Spleen (tissue), 11 donors: ENCODE measurements around the gene SPATA3. TPM values are rescaled to one million over a fixed set of nuclear protein-coding genes. Genes with fewer than 3 reads are reported as not detected.

Experiments used
- DNase-seq: peaks from one replicate; pipeline ENCODE4 v3.0.0-alpha.2; 2020
- H3K27ac ChIP-seq, 8 donors: fragments of 200-600 bp; sonication (generic) in 7 of 8; 1 replicate in 4 of 8; 2 replicates in 4 of 8; pipeline versions ENCODE4 v1.5.0 to v1.8.0; 2016 to 2021; ENCODE audit warnings: inconsistent platforms in 4 of 8, mild to moderate bottlenecking in 4 of 8, moderate library complexity in 1 of 8
- H3K27me3 ChIP-seq, 7 donors: fragments of 200-600 bp; sonication (generic) in 6 of 7; replicated peaks in 1 of 7; 1 replicate in 4 of 7; 2 replicates in 3 of 7; pipeline versions ENCODE4 v1.5.0 to v1.8.0; 2016 to 2021; ENCODE audit warnings: inconsistent platforms in 3 of 7, mild to moderate bottlenecking in 1 of 7
- H3K36me3 ChIP-seq, 6 donors: fragments of 200-600 bp; sonication (generic) in 5 of 6; 1 replicate in 4 of 6; 2 replicates in 2 of 6; pipeline versions ENCODE4 v1.5.0 to v1.8.0; 2016 to 2021; ENCODE audit warnings: inconsistent platforms in 2 of 6
- H3K4me1 ChIP-seq, 6 donors: fragments of 200-600 bp; sonication (generic) in 5 of 6; 1 replicate in 3 of 6; 2 replicates in 3 of 6; pipeline versions ENCODE4 v1.5.0 to v1.8.0; 2016 to 2021; ENCODE audit warnings: inconsistent platforms in 3 of 6
- H3K4me3 ChIP-seq, 8 donors: fragments of 200-600 bp; sonication (generic) in 7 of 8; 1 replicate in 4 of 8; 2 replicates in 4 of 8; pipeline versions ENCODE4 v1.5.0 to v1.8.0; 2016 to 2021; ENCODE audit warnings: inconsistent platforms in 4 of 8, mild to moderate bottlenecking in 4 of 8, moderate library complexity in 2 of 8
- H3K9me3 ChIP-seq, 8 donors: fragments of 200-600 bp; sonication (generic) in 7 of 8; 1 replicate in 4 of 8; 2 replicates in 4 of 8; pipeline versions ENCODE4 v1.5.0 to v1.8.0; 2016 to 2021; ENCODE audit warnings: inconsistent platforms in 4 of 8
- POLR2A ChIP-seq, 3 donors: fragments of 450-650 bp; IDR thresholded peaks; one replicate each; pipeline ENCODE4 v1.5.1; 2017; ENCODE audit warnings: antibody characterized with exemption in 3 of 3, mild to moderate bottlenecking in 1 of 3
- POLR2AphosphoS5 ChIP-seq, 3 donors: sonication (generic); formaldehyde crosslinking; IDR thresholded peaks; one replicate each; pipeline ENCODE4 v1.5.1; 2017; ENCODE audit warnings: antibody characterized with exemption in 3 of 3
- WGBS, 5 donors: extraction: QIAGEN DNeasy Blood & Tissue Kit in 3 of 5; methylation state at CpG; one replicate each; pipeline versions ENCODE4 v1.1.5 to v1.1.7; 2013 to 2018; 5-methylcytosine and 5-hydroxymethylcytosine counted together
- intact Hi-C: fragments of 100-400 bp; cut with DNase I; formaldehyde crosslinking; loops from one replicate; pipeline ENCODE4 v1.15.0; 2023; ENCODE audit warnings: low total_unique reads
- polyA plus RNA-seq, 3 donors: library from polyadenylated mRNA; stranded (reverse); fragments of 200-250 nt; gene quantifications; one replicate each; pipeline ENCODE4 v1.2.1, GENCODE V29; 2013
- total RNA-seq, 7 donors: library from RNA; depleted of rRNA in 3 of 7; stranded (reverse); fragments of >200 nt in 3 of 7; fragmentation: NEBNext Ultra II Directional in 4 of 7; extraction: Animal tissue kit (Norgen Biotek cat#: 25700) in 4 of 7; gene quantifications; one replicate each; pipeline versions ENCODE4 v1.1.0 to v1.2.1, GENCODE V29; 2016 to 2021
- TF ChIP-seq, protein P1 (sequence below), 11 experiments: fragments of 200-600 bp in 7 of 11; fragments of 450-650 bp in 4 of 11; sonication (generic) in 4 of 11; IDR thresholded peaks in 8 of 11; conservative IDR thresholded peaks in 3 of 11; 1 replicate in 7 of 11; 2 replicates in 4 of 11; pipeline versions ENCODE4 v1.4.0 to v1.8.0; 2016 to 2021; ENCODE audit warnings: antibody characterized with exemption in 11 of 11, inconsistent platforms in 4 of 11, mild to moderate bottlenecking in 1 of 11
- donor health status: healthy with polysubstance abuse.
- donor health status: DM: no; HTN: no; CAD: no; lungs with moderate emphysema.
- donor health status: DM: no; HTN: no; CAD: no.
- donor health status: Bipolar disorder and iron deficiency.
- donor health status: healthy.
- donor health status: DM: no; HTN: no; CAD: no.
- donor health status: DM: yes; HTN: yes; CAD: no.

Gene SPATA3
- total and polyA plus RNA-seq, 10 donors, result not detected

DNA sequence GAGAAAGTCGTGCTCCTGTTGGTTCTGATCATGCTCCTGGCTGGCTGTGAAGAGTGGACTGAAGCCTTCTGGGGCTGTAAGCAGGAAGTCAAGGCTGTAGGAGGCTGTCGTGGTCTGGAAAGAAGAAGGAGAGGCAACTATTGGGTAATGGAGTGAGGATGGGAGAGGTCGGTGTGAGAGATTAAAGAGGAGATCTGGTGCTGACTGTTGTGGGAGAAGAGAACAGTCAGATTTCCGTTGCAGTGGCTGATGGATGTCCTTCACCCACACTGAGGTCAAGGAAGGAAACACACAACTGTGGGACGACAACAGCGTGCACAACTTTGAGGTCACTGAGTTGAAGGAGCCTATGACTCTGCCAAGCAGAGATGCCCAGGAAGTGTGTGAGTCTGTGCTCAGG, 57.9 kb downstream of the SPATA3 start:
- H3K4me1 ChIP-seq, result peaks cover 19 to 48% (median 37%) of the 10 kb centered on the region in 6 donors
- intact Hi-C loops, result no loop called here
- no peak overlapping the region for H3K4me3 ChIP-seq
- no peak for TF ChIP-seq POLR2A (IDR thresholded peaks at IDR 0.05)
- TF ChIP-seq, protein P1, sequence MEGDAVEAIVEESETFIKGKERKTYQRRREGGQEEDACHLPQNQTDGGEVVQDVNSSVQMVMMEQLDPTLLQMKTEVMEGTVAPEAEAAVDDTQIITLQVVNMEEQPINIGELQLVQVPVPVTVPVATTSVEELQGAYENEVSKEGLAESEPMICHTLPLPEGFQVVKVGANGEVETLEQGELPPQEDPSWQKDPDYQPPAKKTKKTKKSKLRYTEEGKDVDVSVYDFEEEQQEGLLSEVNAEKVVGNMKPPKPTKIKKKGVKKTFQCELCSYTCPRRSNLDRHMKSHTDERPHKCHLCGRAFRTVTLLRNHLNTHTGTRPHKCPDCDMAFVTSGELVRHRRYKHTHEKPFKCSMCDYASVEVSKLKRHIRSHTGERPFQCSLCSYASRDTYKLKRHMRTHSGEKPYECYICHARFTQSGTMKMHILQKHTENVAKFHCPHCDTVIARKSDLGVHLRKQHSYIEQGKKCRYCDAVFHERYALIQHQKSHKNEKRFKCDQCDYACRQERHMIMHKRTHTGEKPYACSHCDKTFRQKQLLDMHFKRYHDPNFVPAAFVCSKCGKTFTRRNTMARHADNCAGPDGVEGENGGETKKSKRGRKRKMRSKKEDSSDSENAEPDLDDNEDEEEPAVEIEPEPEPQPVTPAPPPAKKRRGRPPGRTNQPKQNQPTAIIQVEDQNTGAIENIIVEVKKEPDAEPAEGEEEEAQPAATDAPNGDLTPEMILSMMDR (IDR thresholded peaks at IDR 0.05 in 8 of 11, conservative IDR thresholded peaks at IDR 0.05 in 3 of 11), result no peak
- no peak for TF ChIP-seq POLR2AphosphoS5 (IDR thresholded peaks at IDR 0.05)
- H3K27me3 ChIP-seq, result peaks cover 0 to 33% (median 0%) of the 10 kb centered on the region in 7 donors
- H3K36me3 ChIP-seq, result no peaks in the 10 kb centered on the region
- H3K27ac ChIP-seq, result no peak overlapping the region
- WGBS, 5 donors, result 34 to 63% (median 37%) methylated on average over 6 of the region's 6 CpGs
- H3K9me3 ChIP-seq, result no peaks in the 10 kb centered on the region
- DNase-seq, result no peak

DNA sequence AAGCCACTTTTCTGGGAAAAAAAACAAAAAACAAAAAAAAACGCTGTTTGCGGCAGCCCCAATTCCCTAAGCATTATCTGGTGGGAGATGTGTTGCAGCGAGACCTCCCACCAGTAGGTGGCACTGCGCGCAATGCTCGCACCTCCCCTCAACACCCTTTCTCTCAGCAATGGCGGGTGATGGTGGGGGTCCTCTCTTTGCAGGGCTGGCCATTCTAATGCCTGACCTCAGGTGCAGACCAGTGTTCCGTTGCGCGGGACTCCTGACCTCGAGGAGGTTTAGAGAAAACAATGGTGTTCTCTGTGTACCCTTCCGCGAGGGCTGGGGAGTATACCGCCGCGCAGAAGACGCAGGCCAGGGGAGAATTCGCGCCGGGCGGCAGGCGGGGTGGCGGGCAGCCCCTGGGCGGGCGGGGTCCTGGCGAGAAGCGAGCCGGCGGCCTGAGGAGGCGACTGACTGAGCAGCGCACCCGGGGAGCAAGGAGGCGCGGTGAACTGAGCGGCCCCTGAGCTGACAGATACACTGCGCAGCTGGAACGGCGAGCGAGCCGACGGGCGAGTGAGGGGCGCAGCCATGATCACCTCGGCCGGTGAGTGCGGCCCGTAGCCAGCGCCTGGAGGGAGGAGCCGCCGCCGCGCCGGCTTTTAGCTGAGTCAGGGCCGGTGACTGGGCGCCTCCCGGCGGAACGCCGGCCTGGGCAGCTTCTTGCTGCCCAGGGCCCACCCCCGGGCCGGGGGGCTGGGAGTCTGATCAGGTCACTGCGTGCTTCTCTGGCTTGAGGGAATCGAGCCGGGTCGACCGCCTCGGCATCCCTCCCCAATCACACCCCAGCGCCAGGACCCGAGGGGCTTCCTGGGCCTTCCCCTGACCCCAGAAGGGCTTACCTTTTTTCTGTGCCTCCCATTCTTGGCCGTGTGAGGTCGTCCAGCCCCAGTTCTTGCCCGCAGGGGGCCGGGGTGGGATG, 60.8 kb downstream of the SPATA3 start, which contains the start of gene PSMD1:
Gene PSMD1 (plus strand): TSS at position 415 of the 964 bp plus-strand sequence. CDS start 159 bp downstream, at position 574.
- TF ChIP-seq POLR2AphosphoS5 (IDR thresholded peaks at IDR 0.05) (peak; percentile 74 to 87 (median 75)), POLR2A (IDR thresholded peaks at IDR 0.05) (peak in 1 of 3 donors; percentile 87)
- TF ChIP-seq, protein P1 (IDR thresholded peaks at IDR 0.05 in 8 of 11, conservative IDR thresholded peaks at IDR 0.05 in 3 of 11), result peak; percentile 92 to 99 (median 97)
- Histone ChIP-seq H3K4me1 (peaks cover 34 to 74% (median 53%) of the 10 kb centered on the region in 6 donors), H3K27ac (peak within 1 kb of the TSS; percentile 92 to 98 (median 96)), H3K4me3 (peak within 1 kb of the TSS; percentile 86 to 100 (median 98)), H3K36me3 (peaks cover 0 to 7% (median 6%) of the 10 kb centered on the region in 6 donors), H3K27me3 (peaks cover 0 to 9% (median 0%) of the 10 kb centered on the region in 7 donors), H3K9me3 (no peaks in the 10 kb centered on the region)
- peak; percentile 97 for DNase-seq
- intact Hi-C loops, result no loop called here
- WGBS, 5 donors, result 0 to 1% (median 0%) methylated on average over 23 to 73 of the region's 73 CpGs

DNA sequence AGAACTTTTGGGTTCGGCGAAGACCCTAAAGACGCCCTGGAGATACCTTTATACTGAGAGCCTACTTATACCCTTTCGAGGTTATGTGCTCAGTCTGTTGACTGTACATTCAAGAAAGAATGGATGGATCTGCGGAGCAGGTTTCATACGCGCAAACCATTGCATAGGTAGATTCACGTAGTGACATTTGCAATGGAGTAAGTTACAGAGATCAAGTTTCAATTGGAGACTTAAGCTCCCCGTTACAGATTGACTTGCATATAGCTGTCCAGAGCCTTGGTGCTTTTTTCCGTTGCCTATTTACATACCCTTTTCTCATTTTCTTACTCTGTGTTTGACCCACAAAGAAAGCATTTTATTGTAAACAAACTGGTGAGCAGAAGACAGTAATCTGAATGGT, 61.7 kb downstream of the SPATA3 start:
- WGBS, 5 donors, result 8 to 12% (median 10%) methylated on average over 10 of the region's 10 CpGs

More for the DNA sequence above, 61.7 kb downstream of the SPATA3 start:
- peak overlapping the region in 4 of 8 donors; percentile 93 to 98 (median 96) for H3K27ac ChIP-seq
- H3K4me1 ChIP-seq, result peaks cover 34 to 67% (median 46%) of the 10 kb centered on the region in 6 donors
- intact Hi-C loops, result no loop called here
- no peak for DNase-seq
- H3K4me3 ChIP-seq, result peak overlapping the region; percentile 86 to 100 (median 98)
- H3K27me3 ChIP-seq, result peaks cover 0 to under 1% (median 0%) of the 10 kb centered on the region in 7 donors
- TF ChIP-seq POLR2A (IDR thresholded peaks at IDR 0.05) (no peak), POLR2AphosphoS5 (IDR thresholded peaks at IDR 0.05) (no peak)
- TF ChIP-seq, protein P1 (IDR thresholded peaks at IDR 0.05 in 8 of 11, conservative IDR thresholded peaks at IDR 0.05 in 3 of 11), result no peak
- H3K9me3 ChIP-seq, result no peaks in the 10 kb centered on the region
- peaks cover 0 to 16% (median 10%) of the 10 kb centered on the region in 6 donors for H3K36me3 ChIP-seq

Other genes starting within 250 kb of the SPATA3 start
- gene ITM2C, start 131.2 kb upstream of the SPATA3 start, total RNA-seq, result 100 to 1,000 TPM in 2 of 7 donors, 10 to 100 TPM in 5; 58.5 to 150 (median 87.6) TPM
- 100 to 1,000 TPM in 2 of 3 donors, 10 to 100 TPM in 1; 97.5 to 148 (median 108) TPM for gene ITM2C, start 131.2 kb upstream of the SPATA3 start, polyA plus RNA-seq
- 1 to 10 TPM; 2.5 to 6.8 (median 5.2) TPM for gene GPR55, start 70.9 kb upstream of the SPATA3 start, total RNA-seq
- gene GPR55, start 70.9 kb upstream of the SPATA3 start, polyA plus RNA-seq, result 1 to 10 TPM in 2 of 3 donors, under 1 TPM in 1; 0.86 to 2.0 (median 1.7) TPM
- not detected for gene C2orf72, start 41.4 kb downstream of the SPATA3 start, total RNA-seq
- not detected for gene C2orf72, start 41.4 kb downstream of the SPATA3 start, polyA plus RNA-seq
- 10 to 100 TPM; 51.1 to 81.2 (median 61.2) TPM for gene PSMD1, start 60.7 kb downstream of the SPATA3 start, total RNA-seq
- gene PSMD1, start 60.7 kb downstream of the SPATA3 start, polyA plus RNA-seq, result 10 to 100 TPM; 21.2 to 37.3 (median 34.5) TPM
- 1 to 10 TPM in 1 of 7 donors, under 1 TPM in 5, not detected in 1; 0.14 to 1.3 (median 0.54) TPM for gene HTR2B, start 128.9 kb downstream of the SPATA3 start, total RNA-seq
- gene HTR2B, start 128.9 kb downstream of the SPATA3 start, polyA plus RNA-seq, result under 1 TPM; 0.37 to 0.67 (median 0.41) TPM
- 1 to 10 TPM; 2.9 to 8.9 (median 4.9) TPM for gene ARMC9, start 202.5 kb downstream of the SPATA3 start, total RNA-seq
- 1 to 10 TPM in 2 of 3 donors, under 1 TPM in 1; 0.83 to 2.5 (median 2.2) TPM for gene ARMC9, start 202.5 kb downstream of the SPATA3 start, polyA plus RNA-seq